Measurements from ENCODE around the gene HOMER3. TPM values are rescaled to one million over a fixed set of nuclear protein-coding genes. Genes with fewer than 3 reads are reported as not detected.

Gene HOMER3
- total and polyA plus RNA-seq, 2 donors (not counting 3 experiments of a cell fraction or from before 2014, with no cell fraction given) = 139 to 184 TPM

- H3K9me1 ChIP-seq (replicated peaks; ENCODE audit: control insufficient read depth, extremely low read depth, insufficient read depth, low read length) = no peaks in the 10 kb centered on the region
- H3K4me1 ChIP-seq (ENCODE audit: control insufficient read depth, extremely low read depth, insufficient read depth, low read length) = no peaks in the 10 kb centered on the region
- peaks cover 10 to 41% of the 10 kb centered on the region in 2 experiments for H3K36me3 ChIP-seq (ENCODE audit: control insufficient read depth in 2 of 2, extremely low read depth in 1 of 2, insufficient read depth in 2 of 2, low read length in 2 of 2)
- BruUV-seq (replicated peaks) = no TSS peak
- no peaks in the 10 kb centered on the region for H3K27me3 ChIP-seq (ENCODE audit: control insufficient read depth in 2 of 2, insufficient read depth in 2 of 2, low read length in 2 of 2)
- FAIRE-seq (no peak), DNase-seq (ENCODE audit: low read depth, low spot score) (no peak)
- H3K4me3 ChIP-seq (replicated peaks in 1 of 3; ENCODE audit: insufficient read depth in 1 of 3, low read depth in 1 of 3, low read length in 3 of 3) = no peak overlapping the region
- no peaks in the 10 kb centered on the region for H3K9me3 ChIP-seq (replicated peaks; ENCODE audit: control insufficient read depth, insufficient read depth, low read length)
- H3K79me2 ChIP-seq (ENCODE audit: control insufficient read depth, insufficient read depth, low read length) = peaks cover 22% of the 10 kb centered on the region
- no peak overlapping the region for H3K9ac ChIP-seq (replicated peaks; ENCODE audit: extremely low read depth, insufficient read depth, low read length)
- peaks cover 2% of the 10 kb centered on the region for H4K20me1 ChIP-seq (replicated peaks; ENCODE audit: control insufficient read depth, extremely low read depth, insufficient read depth, low read length)
- H3K27ac ChIP-seq (ENCODE audit: insufficient read depth, low read depth, low read length) = no peak overlapping the region
- no peak overlapping the region for H3K4me2 ChIP-seq (ENCODE audit: insufficient read depth, low read length)
- H2AFZ ChIP-seq (ENCODE audit: low read depth, low read length) = no peak overlapping the region
- dilution Hi-C loops (cut with MboI; ENCODE audit: extremely low pct_ligation_motif_present, low sequenced_read_pairs) = no loop called here
- ChIA-PET POLR2A (no interaction called here), CTCF (no interaction called here)
- intact Hi-C loops (cut with micrococcal nuclease) = loop anchor here (10.0 kb wide), 2 partner anchors 46 to 456 kb away; no protein-coding TSS in a partner anchor
- no peak for TF ChIP-seq JUN (IDR thresholded peaks at IDR 0.05; ENCODE audit: borderline replicate concordance, insufficient read depth, insufficient read length, low read depth)
These were observed 30.1 kb downstream of the HOMER3 start for GRCh38 chr19:18910801-18911436.

GRCh38 chr19:18910010-18910409, 31.0 kb downstream of the HOMER3 start:
- POLR2A ChIA-PET = no interaction called here
- Histone ChIP-seq H3K4me1 (ENCODE audit: control insufficient read depth, extremely low read depth, insufficient read depth, low read length) (no peaks in the 10 kb centered on the region), H3K9me3 (replicated peaks; ENCODE audit: control insufficient read depth, insufficient read depth, low read length) (no peaks in the 10 kb centered on the region), H3K9ac (replicated peaks; ENCODE audit: extremely low read depth, insufficient read depth, low read length) (no peak overlapping the region), H3K36me3 (ENCODE audit: control insufficient read depth in 2 of 2, extremely low read depth in 1 of 2, insufficient read depth in 2 of 2, low read length in 2 of 2) (peaks cover 6 to 46% of the 10 kb centered on the region in 2 experiments), H2AFZ (ENCODE audit: low read depth, low read length) (no peak overlapping the region), H4K20me1 (replicated peaks; ENCODE audit: control insufficient read depth, extremely low read depth, insufficient read depth, low read length) (no peaks in the 10 kb centered on the region), H3K9me1 (replicated peaks; ENCODE audit: control insufficient read depth, extremely low read depth, insufficient read depth, low read length) (no peaks in the 10 kb centered on the region), H3K79me2 (ENCODE audit: control insufficient read depth, insufficient read depth, low read length) (peaks cover 13% of the 10 kb centered on the region), H3K27me3 (ENCODE audit: control insufficient read depth in 2 of 2, insufficient read depth in 2 of 2, low read length in 2 of 2) (no peaks in the 10 kb centered on the region), H3K4me3 (replicated peaks in 1 of 3; ENCODE audit: insufficient read depth in 1 of 3, low read depth in 1 of 3, low read length in 3 of 3) (no peak overlapping the region), H3K4me2 (ENCODE audit: insufficient read depth, low read length) (no peak overlapping the region), H3K27ac (ENCODE audit: insufficient read depth, low read depth, low read length) (no peak overlapping the region)
- dilution Hi-C loops (cut with MboI; ENCODE audit: extremely low pct_ligation_motif_present, low sequenced_read_pairs) = no loop called here
- FAIRE-seq (no peak), DNase-seq (ENCODE audit: low read depth, low spot score) (no peak)
- TF ChIP-seq JUN (IDR thresholded peaks at IDR 0.05; ENCODE audit: borderline replicate concordance, insufficient read depth, insufficient read length, low read depth) (no peak), GATA2 (IDR thresholded peaks at IDR 0.05; ENCODE audit: insufficient read depth, insufficient read length, low read depth, low read length) (no peak), CTCF (IDR thresholded peaks at IDR 0.05; ENCODE audit: extremely low read depth in 1 of 2, insufficient read depth in 1 of 2, low read depth in 1 of 2, low read length in 2 of 2) (no peak), MAX (IDR thresholded peaks at IDR 0.05; ENCODE audit: insufficient read depth, insufficient read length) (no peak), FOS (IDR thresholded peaks at IDR 0.05; ENCODE audit: borderline replicate concordance, insufficient read depth, low read length) (no peak)
- CTCF ChIA-PET = no interaction called here
- intact Hi-C loops (cut with micrococcal nuclease) = loop anchor here (10.0 kb wide), 2 partner anchors 45 to 455 kb away; no protein-coding TSS in a partner anchor
- no TSS peak for BruUV-seq (replicated peaks)

Measured in endothelial cell of umbilical vein (primary cell).